ENCODE data around the gene OSBPL10.

Gene OSBPL10

GRCh38 chr3:31925271-31925630, 55.8 kb downstream of the OSBPL10 start:
- H3K27ac ChIP-seq = no peak overlapping the region
- TF ChIP-seq CTCF (IDR thresholded peaks at IDR 0.05) (no peak), ZFX (IDR thresholded peaks at IDR 0.05; ENCODE audit: borderline replicate concordance) (no peak)

GRCh38 chr3:31924610-31925270, 56.3 kb downstream of the OSBPL10 start:
- H3K27ac ChIP-seq = no peak overlapping the region
- TF ChIP-seq CTCF (IDR thresholded peaks at IDR 0.05) = no peak
- no peak for TF ChIP-seq ZFX (IDR thresholded peaks at IDR 0.05; ENCODE audit: borderline replicate concordance)

- TF ChIP-seq CTCF (IDR thresholded peaks at IDR 0.05) = no peak
- H3K27ac ChIP-seq = no peak overlapping the region
Measured at GRCh38 chr3:31922962-31923361, 58.1 kb downstream of the OSBPL10 start.

- H3K27ac ChIP-seq = no peak overlapping the region
- TF ChIP-seq ZFX (IDR thresholded peaks at IDR 0.05; ENCODE audit: borderline replicate concordance) (no peak), CTCF (IDR thresholded peaks at IDR 0.05) (no peak)
Measured at GRCh38 chr3:31921837-31922236, 59.2 kb downstream of the OSBPL10 start.

GRCh38 chr3:31920310-31920709, 60.8 kb downstream of the OSBPL10 start:
- peak overlapping the region; percentile 43; the same call in 1 of the 2 replicates for H3K27ac ChIP-seq
- TF ChIP-seq CTCF (IDR thresholded peaks at IDR 0.05) = no peak
- no peak for TF ChIP-seq ZFX (IDR thresholded peaks at IDR 0.05; ENCODE audit: borderline replicate concordance)

GRCh38 chr3:31919528-31919927, 61.5 kb downstream of the OSBPL10 start:
- TF ChIP-seq ZFX (IDR thresholded peaks at IDR 0.05; ENCODE audit: borderline replicate concordance) (no peak), CTCF (IDR thresholded peaks at IDR 0.05) (no peak)
- peak overlapping the region; percentile 43 for H3K27ac ChIP-seq

- H3K27ac ChIP-seq = peak overlapping the region; percentile 43; the same call in 1 of the 2 replicates
- no peak for TF ChIP-seq CTCF (IDR thresholded peaks at IDR 0.05)
Measured at GRCh38 chr3:31918179-31919150, 62.6 kb downstream of the OSBPL10 start.
